Memory B cell (primary cell): ENCODE data around the gene AKR1C4.

ENCODE experiments used
- ATAC-seq: fragments of 150-1000 bp; cut with Tn5 transposase; 2 replicates; pipeline ENCODE4 v1.10.0; 2021; ENCODE audit warnings: low read depth, mild to moderate bottlenecking, moderate library complexity
- DNase-seq, 2 donors: peaks; one replicate each; pipeline ENCODE4 v3.0.0; 2022; ENCODE audit warnings: low spot score in 2 of 2
- H3K27ac Mint-ChIP-seq: one replicate; pipeline ENCODE4 v1.8.0; 2022; ENCODE audit warnings: mild to moderate bottlenecking, moderate library complexity, mixed read lengths
- H3K27me3 Mint-ChIP-seq: one replicate; pipeline ENCODE4 v1.8.0; 2022; ENCODE audit warnings: mixed read lengths
- H3K36me3 Mint-ChIP-seq: one replicate; pipeline ENCODE4 v1.8.0; 2022; ENCODE audit warnings: mild to moderate bottlenecking, mixed read lengths
- H3K4me1 Mint-ChIP-seq: one replicate; pipeline ENCODE4 v1.8.0; 2022; ENCODE audit warnings: mixed read lengths
- H3K4me3 Mint-ChIP-seq: one replicate; pipeline ENCODE4 v1.8.0; 2022; ENCODE audit warnings: mild to moderate bottlenecking, moderate library complexity, mixed read lengths
- H3K9me3 Mint-ChIP-seq: one replicate; pipeline ENCODE4 v1.8.0; 2022; ENCODE audit warnings: mixed read lengths

The AKR1C4 gene

DNA sequence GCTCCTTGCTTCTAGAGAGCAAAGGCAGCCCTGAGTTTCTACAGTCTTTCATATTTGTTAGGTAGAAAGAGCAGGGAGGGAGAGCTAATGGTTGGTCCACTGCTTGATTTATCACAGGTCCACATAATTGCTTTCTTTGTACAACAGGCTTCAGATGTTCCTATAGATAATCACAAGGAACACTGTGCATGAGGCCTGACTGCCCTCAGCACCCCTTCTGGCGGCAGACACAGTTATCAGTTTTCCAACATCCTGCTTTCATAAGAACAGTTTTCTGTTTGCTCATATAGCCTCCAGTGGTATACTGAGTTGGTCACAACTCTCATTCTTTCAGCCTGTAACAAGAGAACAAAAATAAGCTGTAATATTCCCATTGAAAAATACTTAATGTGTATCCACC, 69.7 kb downstream of the AKR1C4 start:
- no peak overlapping the region for H3K4me3 Mint-ChIP-seq
- ATAC-seq (no peak), DNase-seq (no peak)
- H3K27me3 Mint-ChIP-seq, result no peaks in the 10 kb centered on the region
- peaks cover 2% of the 10 kb centered on the region for H3K9me3 Mint-ChIP-seq
- H3K36me3 Mint-ChIP-seq, result no peaks in the 10 kb centered on the region
- no peak overlapping the region for H3K27ac Mint-ChIP-seq
- H3K4me1 Mint-ChIP-seq, result no peaks in the 10 kb centered on the region

GRCh38 chr10:5266804-5267203, 70.2 kb downstream of the AKR1C4 start:
- Mint-ChIP-seq H3K9me3 (peaks cover 2% of the 10 kb centered on the region), H3K36me3 (no peaks in the 10 kb centered on the region), H3K27ac (no peak overlapping the region), H3K4me3 (no peak overlapping the region), H3K27me3 (no peaks in the 10 kb centered on the region), H3K4me1 (no peaks in the 10 kb centered on the region)
- no peak for DNase-seq
- no peak for ATAC-seq

- Mint-ChIP-seq H3K36me3 (no peaks in the 10 kb centered on the region), H3K4me1 (no peaks in the 10 kb centered on the region), H3K27ac (no peak overlapping the region), H3K9me3 (peaks cover 2% of the 10 kb centered on the region), H3K27me3 (no peaks in the 10 kb centered on the region), H3K4me3 (no peak overlapping the region)
- no peak for DNase-seq
- no peak for ATAC-seq
Observed at GRCh38 chr10:5268234-5268633, 71.6 kb downstream of the AKR1C4 start.
